ENCODE data around the gene IL36B.

The IL36B gene

DNA sequence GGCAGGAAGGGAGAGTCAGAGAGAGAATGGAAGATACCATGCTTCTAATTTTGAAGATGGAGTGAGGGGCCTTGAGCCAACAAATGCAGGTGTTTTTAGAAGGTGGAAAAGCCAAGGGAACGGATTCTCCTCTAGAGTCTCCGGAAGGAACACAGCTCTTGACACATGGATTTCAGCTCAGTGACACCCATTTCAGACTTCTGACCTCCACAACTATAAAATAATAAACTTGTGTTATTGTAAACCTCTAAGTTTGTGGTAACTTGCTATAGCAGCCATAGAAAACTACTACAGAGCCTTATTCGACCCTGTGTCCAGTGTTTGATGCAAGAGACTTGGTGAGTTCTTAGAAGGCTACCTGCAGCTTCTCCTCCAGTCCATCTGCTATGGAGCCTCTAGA is 22.9 kb upstream of the IL36B start:
- DNase-seq = no peak

DNA sequence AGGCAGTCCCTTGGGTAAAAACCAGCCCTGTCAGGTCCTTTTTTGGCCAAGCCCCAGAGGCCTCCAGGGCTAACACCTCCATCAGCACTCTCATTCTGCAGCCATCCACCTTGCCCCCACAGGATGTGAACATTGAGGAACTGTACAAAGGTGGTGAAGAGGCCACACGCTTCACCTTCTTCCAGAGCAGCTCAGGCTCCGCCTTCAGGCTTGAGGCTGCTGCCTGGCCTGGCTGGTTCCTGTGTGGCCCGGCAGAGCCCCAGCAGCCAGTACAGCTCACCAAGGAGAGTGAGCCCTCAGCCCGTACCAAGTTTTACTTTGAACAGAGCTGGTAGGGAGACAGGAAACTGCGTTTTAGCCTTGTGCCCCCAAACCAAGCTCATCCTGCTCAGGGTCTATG is 22.4 kb upstream of the IL36B start:
- no peak for DNase-seq

GRCh38 chr2:113073325-113073834 is 20.7 kb upstream of the IL36B start:
- DNase-seq = no peak

- no peak for DNase-seq
These were observed 19.9 kb upstream of the IL36B start for GRCh38 chr2:113072584-113072983.

DNA sequence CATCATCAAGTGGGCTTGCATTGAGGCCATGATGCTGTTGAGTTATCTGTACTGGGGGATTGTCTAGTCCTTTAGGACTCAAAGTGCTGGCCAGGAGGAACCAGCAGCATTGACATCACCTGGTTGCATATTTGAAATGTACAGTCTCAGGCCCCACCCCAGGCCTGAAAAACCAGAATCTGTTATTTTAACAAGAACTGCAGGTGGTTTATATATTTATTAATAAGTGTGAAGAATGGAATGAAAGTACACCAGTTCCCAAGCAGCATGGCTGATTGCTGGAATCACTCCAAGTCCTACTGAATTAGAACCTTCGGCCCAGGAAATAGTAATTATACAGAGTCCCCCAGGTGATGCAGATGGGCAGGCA is 17.9 kb upstream of the IL36B start:
- no peak for DNase-seq

GRCh38 chr2:113069676-113070605 is 17.3 kb upstream of the IL36B start:
- no peak for DNase-seq

DNA sequence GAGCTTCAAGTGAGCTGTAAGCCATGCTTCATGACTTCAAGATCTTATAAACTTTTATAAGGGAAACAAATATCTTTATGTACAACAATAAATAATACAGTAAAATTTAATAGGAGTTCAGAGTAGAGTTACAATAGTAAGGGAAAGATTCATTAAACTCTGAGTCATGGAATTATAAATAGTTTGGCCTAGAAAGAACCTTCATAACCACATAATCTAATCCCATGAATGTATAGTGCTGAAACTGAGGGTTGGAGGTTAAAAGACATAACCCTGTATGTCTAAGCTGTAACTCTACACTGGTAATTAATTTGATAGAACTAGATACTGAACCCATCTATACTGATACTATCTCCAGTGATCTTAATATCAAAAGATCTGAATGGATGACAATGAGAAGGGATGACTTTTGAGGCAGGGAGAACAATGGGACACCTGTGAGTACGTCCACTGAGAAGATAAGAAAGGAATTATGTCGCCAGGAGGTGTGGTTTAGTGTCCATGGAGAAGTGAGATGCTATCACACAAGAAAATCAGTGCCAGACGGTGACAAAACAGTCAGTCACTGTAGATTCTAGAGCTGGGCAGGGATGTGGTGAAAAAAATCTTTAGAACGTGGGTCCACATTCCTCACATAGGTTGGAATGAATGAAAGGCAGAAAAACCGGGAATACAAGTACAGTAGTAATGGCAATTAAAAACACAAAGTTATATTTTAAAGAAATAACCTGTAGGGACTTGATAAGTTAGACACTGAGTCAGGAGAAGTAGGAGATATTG is 16.2 kb upstream of the IL36B start:
- DNase-seq = no peak

DNA sequence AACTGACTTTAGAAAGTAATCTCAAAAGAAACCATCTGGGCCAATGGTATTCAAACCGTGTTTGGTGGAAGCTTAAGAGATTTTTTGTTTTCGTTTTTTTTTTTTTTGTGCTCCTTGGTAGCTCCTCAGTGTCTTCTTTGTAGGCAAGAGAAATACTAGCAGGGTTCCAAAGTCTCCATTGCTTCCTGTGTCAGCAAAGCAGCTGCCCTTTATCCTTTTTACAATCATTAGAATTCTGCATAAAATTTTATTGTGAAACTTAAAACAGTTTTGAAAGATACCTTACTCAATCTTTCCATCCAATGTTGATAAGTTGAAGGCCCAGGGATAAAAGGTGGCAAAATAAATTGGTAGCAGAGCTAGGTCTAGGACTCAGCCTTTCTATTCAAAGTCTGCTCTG is 15.6 kb upstream of the IL36B start:
- no peak for DNase-seq

GRCh38 chr2:113067681-113068080 is 15.0 kb upstream of the IL36B start, which contains the start of gene IL1F10:
Gene IL1F10, plus strand, starts transcription at chr2:113067970. Its CDS starts 4,769 bp downstream, at chr2:113072739.
- DNase-seq = no peak

DNA sequence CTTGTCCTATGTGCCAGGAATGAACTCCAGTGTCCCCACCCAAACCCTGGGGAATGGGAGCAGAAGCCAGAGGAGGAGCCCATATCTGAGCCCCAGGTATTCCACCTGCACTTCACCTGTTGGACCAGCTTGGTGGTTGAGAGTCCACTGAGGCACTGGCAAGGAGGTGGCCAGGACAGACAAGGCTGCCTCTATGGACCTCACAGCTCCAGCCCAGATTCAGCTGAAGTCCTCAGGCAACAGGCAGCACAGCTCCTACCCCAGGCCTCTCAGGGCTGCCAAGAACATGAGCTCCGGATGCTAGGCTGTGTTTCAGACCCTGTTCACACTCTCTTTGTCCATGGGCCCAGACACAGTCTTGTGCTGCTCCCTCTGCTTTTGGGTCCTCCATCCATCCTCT is 12.2 kb upstream of the IL36B start:
- no peak for DNase-seq

- no peak for DNase-seq
These were observed 11.6 kb upstream of the IL36B start for GRCh38 chr2:113064281-113064680.

GRCh38 chr2:113061896-113062770 is 9.5 kb upstream of the IL36B start:
- DNase-seq = no peak

DNA sequence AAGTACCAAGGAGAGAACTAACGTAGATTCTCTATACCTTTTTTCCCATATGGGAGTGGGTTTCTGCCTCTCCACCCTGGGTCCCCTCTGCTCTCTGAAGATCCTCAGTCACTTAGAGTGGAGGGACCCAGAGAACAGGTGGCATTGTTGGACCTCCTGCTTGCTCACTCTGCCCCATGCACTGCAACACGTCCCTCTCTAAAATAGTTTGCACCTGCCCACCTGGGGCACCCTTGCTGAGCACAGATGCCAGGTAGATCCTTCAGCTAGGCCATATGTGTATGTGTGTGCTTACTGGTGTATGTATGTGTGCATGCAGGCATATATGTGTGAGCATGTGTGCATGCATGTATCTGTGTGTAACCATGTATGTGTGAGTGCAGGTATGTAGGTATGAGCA is 8.6 kb upstream of the IL36B start:
- DNase-seq = no peak

DNA sequence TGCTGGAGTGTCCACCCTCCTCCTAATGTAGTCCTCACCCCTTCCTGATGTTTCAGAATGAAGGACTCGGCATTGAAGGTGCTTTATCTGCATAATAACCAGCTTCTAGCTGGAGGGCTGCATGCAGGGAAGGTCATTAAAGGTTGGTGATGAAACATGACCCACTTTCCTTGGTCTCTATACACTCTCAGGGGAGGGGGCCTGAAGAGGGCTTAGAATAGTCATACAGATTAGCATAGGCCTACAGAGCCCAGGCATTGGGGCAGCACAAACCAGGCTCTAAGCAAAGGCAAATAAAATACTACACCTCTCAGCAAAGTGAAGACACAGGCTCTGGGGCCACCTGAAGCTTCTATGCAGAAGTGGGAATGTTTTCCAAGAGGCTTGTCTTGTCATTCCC is 8.1 kb upstream of the IL36B start:
- DNase-seq = no peak

GRCh38 chr2:113060396-113060795 is 7.7 kb upstream of the IL36B start:
- DNase-seq = no peak

GRCh38 chr2:113058998-113059960 is 6.6 kb upstream of the IL36B start, which contains the start of gene IL36RN:
Gene IL36RN, plus strand, starts transcription at chr2:113059198. Its CDS starts 241 bp downstream, at chr2:113059439.
- DNase-seq = no peak

- no peak for DNase-seq
These were observed 5.8 kb upstream of the IL36B start for GRCh38 chr2:113058411-113058994.

- no peak for DNase-seq
These were observed 4.5 kb upstream of the IL36B start for GRCh38 chr2:113057117-113057516.

- DNase-seq = no peak
These were observed 3.9 kb upstream of the IL36B start for GRCh38 chr2:113056521-113056920.

DNA sequence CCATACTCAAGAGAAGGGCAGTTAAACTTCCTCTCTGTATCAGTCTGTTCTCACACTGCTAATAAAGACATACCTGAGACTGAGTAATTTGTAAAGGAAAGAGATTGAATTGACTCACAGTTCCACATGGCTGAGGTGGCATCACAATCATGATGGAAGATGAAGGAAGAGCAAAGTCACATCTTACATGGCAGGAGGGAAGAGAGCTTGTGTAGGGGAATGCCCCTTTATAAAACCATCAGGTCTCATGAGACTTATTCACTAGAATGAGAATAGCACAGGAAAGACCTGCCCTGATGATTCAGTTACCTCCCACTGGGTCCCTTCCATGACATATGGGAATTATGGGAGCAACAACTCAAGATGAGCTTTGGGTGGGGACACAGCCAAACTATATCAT is 1.4 kb upstream of the IL36B start:
- no peak for DNase-seq

DNA sequence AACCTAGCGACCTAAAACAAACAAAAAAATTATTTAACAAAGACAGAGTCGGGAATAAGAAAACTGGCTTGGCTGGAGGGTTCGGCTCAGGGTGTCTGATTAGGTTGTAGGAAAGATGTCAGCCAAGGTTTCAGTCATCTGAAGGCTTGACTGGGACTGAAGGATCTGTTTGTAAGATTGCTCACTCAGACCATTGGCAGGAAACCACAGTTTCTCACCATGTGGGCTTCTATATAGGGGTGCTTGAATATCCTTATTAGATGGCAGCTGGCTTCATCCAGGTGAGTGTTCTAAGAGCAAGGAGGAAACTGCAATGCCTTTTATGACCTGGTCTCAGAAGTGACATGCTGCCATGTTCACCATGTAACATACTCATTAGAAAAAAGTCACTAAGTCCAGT is 999 bp upstream of the IL36B start:
- no peak for DNase-seq
